RWPE1 (cell line): ENCODE results near the gene TFIP11.

Experiments used
- CTCF ChIA-PET: fragments of 350-600 bp; sonication (Branson Sonifier 250); formaldehyde crosslinking; extraction: SDS; loops from one replicate; lab custom pipeline; 2021; lab: Yijun Ruan, JAX
- POLR2A ChIA-PET: fragments of 400-600 bp; formaldehyde crosslinking; extraction: SDS; loops from one replicate; lab custom pipeline; 2020; ENCODE audit warnings: antibody characterized with exemption; ENCODE audit not compliant: low non-redundant PET; lab: Yijun Ruan, JAX
- DNase-seq: peaks from one replicate; pipeline ENCODE4 v3.0.0; 2012; ENCODE audit warnings: low spot score
- H3K27ac ChIP-seq: fragments of 450-650 bp; 2 replicates; pipeline ENCODE4 v1.5.1; 2017
- TF ChIP-seq, protein P1 (sequence below): fragments of 450-650 bp; conservative IDR thresholded peaks from 2 replicates; pipeline ENCODE4 v1.5.1; 2017; ENCODE audit warnings: low read depth, mild to moderate bottlenecking

Gene TFIP11

DNA sequence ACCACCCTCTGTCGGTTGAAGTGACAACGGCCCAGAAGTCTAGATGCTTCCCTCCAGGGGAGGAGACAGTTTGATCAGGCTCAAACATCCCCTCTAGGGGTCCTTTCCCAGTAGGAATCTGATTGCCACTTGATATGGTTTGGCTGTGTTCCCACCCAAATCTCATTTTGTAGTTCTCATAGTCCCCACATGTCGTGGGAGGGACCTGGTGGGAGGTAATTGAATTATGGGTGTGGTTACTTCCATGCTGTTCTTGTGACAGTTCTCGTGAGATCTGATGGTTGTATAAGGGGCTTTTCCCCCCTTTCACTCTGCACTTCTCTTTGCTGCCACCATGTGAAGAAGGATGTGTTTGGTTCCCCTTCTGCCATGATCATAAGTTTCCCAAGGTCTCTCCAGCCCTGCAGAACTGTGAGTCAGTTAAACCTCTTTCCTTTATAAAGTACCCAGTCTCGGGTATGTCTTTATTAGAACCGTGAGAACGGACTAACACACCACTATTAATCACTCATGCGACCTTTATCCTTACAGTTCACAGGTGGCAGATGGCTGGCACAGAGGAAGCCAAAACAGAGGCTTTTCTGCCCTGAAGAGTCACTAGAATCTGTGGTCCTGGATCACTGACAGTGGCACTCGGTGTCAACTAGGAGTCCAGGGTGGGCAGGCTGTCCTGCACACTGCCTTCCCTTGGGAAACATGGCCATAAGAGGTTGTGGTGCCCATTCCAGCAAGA, 61.7 kb downstream of the TFIP11 start:
- ChIA-PET CTCF (no interaction called here), POLR2A (no interaction called here)

DNA sequence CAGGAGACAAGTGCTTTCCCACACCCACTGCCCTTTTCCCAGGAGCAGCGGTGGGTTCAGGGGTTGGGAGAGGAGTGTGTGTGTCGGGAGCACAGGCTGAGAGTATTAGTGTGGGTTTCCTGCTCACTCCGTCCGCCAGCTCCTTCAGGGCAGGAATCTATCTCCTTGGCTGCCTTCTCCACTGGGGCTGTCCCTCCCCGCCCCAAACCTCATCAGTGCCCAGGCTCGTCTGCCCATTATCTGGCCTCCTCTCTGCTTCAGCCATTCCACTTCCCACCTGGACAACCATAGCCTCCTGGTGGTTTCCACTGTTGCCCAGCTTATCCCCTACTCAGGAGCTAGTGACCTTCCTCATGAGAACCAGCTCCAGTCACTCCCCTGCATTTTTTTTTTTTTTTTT, 63.3 kb downstream of the TFIP11 start:
- ChIA-PET CTCF (interaction anchor here (0.6 kb wide), 1 partner anchor 1441 kb away, joined by 8 read pairs; no protein-coding TSS in a partner anchor), POLR2A (no interaction called here)
- TF ChIP-seq, protein P1, sequence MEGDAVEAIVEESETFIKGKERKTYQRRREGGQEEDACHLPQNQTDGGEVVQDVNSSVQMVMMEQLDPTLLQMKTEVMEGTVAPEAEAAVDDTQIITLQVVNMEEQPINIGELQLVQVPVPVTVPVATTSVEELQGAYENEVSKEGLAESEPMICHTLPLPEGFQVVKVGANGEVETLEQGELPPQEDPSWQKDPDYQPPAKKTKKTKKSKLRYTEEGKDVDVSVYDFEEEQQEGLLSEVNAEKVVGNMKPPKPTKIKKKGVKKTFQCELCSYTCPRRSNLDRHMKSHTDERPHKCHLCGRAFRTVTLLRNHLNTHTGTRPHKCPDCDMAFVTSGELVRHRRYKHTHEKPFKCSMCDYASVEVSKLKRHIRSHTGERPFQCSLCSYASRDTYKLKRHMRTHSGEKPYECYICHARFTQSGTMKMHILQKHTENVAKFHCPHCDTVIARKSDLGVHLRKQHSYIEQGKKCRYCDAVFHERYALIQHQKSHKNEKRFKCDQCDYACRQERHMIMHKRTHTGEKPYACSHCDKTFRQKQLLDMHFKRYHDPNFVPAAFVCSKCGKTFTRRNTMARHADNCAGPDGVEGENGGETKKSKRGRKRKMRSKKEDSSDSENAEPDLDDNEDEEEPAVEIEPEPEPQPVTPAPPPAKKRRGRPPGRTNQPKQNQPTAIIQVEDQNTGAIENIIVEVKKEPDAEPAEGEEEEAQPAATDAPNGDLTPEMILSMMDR: no peak
- H3K27ac ChIP-seq: peak overlapping the region; percentile 49
- no peak for DNase-seq

More for the DNA sequence above, 61.7 kb downstream of the TFIP11 start:
- DNase-seq: no peak
- H3K27ac ChIP-seq: no peak overlapping the region; the same call in 1 of the 2 replicates
- TF ChIP-seq, protein P1: no peak

DNA sequence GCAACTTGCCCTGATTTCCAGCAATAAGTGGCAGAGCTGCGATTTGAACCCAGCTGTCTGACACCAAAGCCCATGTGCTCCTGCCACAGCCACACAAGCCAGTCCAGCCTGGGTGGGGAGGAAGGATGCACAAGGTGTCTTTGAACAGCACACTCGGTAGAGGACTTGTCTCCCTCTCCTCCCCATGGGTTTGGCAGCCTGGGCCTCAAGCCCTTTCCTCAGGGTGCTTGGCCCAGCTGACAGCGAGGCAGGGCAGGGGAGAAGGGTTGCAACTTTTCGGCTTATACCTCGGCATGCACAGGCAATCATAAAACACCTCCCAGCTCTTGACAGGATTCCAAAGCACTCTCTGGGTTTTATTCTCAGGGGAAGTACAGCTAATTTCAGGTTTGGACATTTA, 63.9 kb downstream of the TFIP11 start:
- POLR2A ChIA-PET: no interaction called here
- H3K27ac ChIP-seq: 0 out of 2 replicates have a peak overlapping the region, but pooled peaks have one; percentile 49
- CTCF ChIA-PET: interaction anchor here (0.6 kb wide), 1 partner anchor 1442 kb away, joined by 8 read pairs; no protein-coding TSS in a partner anchor
- DNase-seq: no peak
- TF ChIP-seq, protein P1: no peak

DNA sequence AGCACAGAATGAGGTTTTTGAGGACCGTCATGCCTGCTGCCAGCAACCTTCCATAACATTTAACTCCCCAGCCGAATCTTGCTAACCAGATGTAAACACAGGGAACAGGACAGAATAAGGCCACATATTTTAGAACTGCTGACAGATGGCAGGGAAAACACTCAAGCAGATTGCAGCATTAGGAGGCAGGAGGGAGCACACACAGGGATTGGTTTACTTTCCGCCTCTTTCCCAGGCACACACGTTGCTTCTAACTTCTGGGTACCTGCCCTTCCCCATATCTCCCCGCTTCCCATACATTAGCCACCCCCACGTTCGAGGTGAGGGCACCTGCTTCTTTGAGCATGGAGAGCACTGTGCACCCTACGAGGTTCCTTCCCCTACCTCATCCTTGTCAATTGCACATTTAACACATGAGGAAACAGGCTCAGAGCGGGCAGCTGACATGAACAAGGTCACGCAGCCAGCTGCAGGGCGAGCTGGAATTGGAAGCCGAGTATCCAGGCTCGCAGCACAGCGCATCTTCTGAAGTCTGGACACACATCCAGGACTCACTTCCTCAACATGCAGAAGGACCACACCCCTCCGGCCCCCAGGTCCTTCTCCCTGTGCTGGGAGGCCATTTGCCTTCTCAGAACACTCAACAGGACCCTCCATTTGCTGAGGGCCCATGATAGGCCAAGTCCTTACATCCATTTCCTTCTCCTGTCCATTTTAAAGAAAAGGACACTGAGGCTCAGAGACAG, 64.5 kb downstream of the TFIP11 start:
- ChIA-PET CTCF (no interaction called here), POLR2A (no interaction called here)
- 0 out of 2 replicates have a peak overlapping the region, but pooled peaks have one; percentile 49 for H3K27ac ChIP-seq
- DNase-seq: no peak
- TF ChIP-seq, protein P1: no peak

DNA sequence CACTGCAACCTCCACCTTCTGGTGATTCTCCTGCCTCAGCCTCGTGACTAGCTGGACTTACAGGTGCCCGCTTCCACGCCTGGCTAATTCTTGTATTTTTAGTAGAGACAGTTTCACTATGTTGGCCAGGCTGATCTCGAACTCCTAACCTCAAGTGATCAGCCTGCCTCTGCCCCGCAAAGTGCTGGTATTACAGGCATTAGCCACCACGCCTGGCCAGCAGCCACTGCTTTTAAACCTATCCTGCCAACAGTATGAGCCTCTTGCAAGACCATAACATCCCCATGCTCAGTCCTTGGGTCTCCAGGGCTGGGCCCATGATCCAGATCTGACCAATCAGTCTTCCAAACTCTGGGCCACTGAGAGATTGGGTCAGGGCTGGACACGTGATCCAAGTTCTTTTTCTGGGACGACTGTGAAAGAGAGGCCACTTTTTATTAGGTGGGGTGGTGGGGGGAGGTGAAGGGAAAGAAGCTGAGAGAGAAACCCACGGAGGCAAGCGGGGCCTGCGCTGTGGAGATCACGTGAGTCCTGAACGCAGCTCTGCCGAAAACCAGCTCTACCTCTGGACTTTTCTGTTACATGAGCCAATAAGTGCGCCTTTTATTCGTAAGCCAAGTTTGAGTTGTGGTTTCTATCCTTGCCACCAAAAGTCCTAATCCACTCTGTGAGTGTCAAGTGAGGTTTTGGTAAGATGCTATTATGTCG, 65.3 kb downstream of the TFIP11 start:
- H3K27ac ChIP-seq: no peak overlapping the region
- CTCF ChIA-PET: no interaction called here
- no peak for DNase-seq
- POLR2A ChIA-PET: no interaction called here
- TF ChIP-seq, protein P1: no peak
